Breast epithelium (tissue), 4 donors: ENCODE measurements around the gene IDS. TPM values are rescaled to one million over a fixed set of nuclear protein-coding genes. Genes with fewer than 3 reads are reported as not detected.

Experiments used
- DNase-seq, 2 donors: peaks; one replicate each; pipeline ENCODE4 v3.0.0-alpha.2; 2019; ENCODE audit warnings: low spot score in 2 of 2
- H3K27ac ChIP-seq, 2 donors: fragments of 200-600 bp; sonication (generic) in 1 of 2; one replicate each; pipeline ENCODE4 v1.5.1; 2016 to 2019; ENCODE audit warnings: mild to moderate bottlenecking in 1 of 2
- H3K27me3 ChIP-seq, 2 donors: fragments of 200-600 bp; sonication (generic) in 1 of 2; one replicate each; pipeline versions ENCODE4 v1.5.1 to v1.6.0; 2017 to 2019; ENCODE audit warnings: control low read depth in 1 of 2, mild to moderate bottlenecking in 1 of 2
- H3K36me3 ChIP-seq: fragments of 200-600 bp; one replicate; pipeline ENCODE4 v1.5.1; 2019
- H3K4me1 ChIP-seq, 2 donors: fragments of 200-600 bp; sonication (generic); one replicate each; pipeline ENCODE4 v1.5.1; 2016 to 2019; ENCODE audit warnings: control low read depth in 1 of 2
- H3K4me3 ChIP-seq, 3 donors: fragments of 200-600 bp; sonication (generic); 1 replicate in 2 of 3; 2 replicates in 1 of 3; pipeline ENCODE4 v1.5.1; 2016 to 2019; ENCODE audit warnings: mild to moderate bottlenecking in 3 of 3, moderate library complexity in 2 of 3
- H3K9me3 ChIP-seq, 2 donors: fragments of 200-600 bp; sonication (generic) in 1 of 2; one replicate each; pipeline ENCODE4 v1.5.1; 2016 to 2019; ENCODE audit warnings: control low read depth in 1 of 2
- POLR2A ChIP-seq: fragments of 450-650 bp; IDR thresholded peaks from one replicate; pipeline ENCODE4 v1.6.1; 2016; ENCODE audit warnings: antibody characterized with exemption, mild to moderate bottlenecking, moderate library complexity
- POLR2AphosphoS5 ChIP-seq, 3 donors: sonication (generic); formaldehyde crosslinking; IDR thresholded peaks; one replicate each; pipeline ENCODE4 v1.6.1; 2017; ENCODE audit warnings: antibody characterized with exemption in 3 of 3
- intact Hi-C: fragments of 100-400 bp; cut with DNase I; formaldehyde crosslinking; loops from one replicate; pipeline ENCODE4 v1.15.1; 2023; ENCODE audit warnings: low total_unique reads
- total RNA-seq, 3 donors: library from RNA; depleted of rRNA; stranded (reverse); fragments of >200 nt; gene quantifications; one replicate each; pipeline ENCODE4 v1.1.0, GENCODE V29; 2016
- TF ChIP-seq, protein P1 (sequence below), 3 donors: fragments of 450-650 bp; IDR thresholded peaks; one replicate each; pipeline ENCODE4 v1.5.1; 2016 to 2017; ENCODE audit warnings: antibody characterized with exemption in 3 of 3, mild to moderate bottlenecking in 3 of 3, moderate library complexity in 3 of 3

IDS gene
- total RNA-seq, 3 donors from 2014 or later: 61.0 to 72.0 (median 61.8) TPM

DNA sequence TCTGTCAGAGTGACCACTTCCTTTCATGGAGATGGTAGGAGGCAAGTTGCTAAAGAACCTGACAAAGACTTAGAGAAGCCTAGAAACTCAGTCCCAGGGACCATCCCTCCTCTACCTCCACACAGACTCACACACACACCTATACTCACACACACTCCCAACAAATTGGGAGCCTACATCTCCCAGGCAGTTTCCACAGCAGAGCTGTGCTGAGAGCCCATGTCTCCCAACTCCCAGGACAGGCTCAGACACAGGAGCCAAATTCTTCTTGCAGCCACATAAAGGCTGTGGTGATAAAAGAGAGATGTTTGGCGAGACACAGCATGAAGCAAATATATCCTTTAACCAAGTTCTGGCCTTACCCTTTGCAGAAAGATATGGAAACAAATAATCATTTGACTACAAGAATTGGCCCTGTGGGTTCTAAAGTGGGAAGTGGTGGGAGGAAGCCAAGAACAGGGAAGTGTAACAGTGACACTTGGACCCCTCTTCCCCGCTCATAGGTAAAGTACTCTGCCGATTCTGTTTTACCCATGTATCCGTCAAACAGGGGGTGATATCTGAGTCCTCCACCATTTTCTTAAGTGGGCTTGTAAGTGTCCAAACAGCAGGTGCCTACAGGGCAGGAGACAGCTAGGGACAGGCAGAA lies 11.0 kb upstream of the IDS start:
- no peaks in the 10 kb centered on the region for H3K36me3 ChIP-seq
- no peak for DNase-seq
- H3K27me3 ChIP-seq: peaks cover 0 to 13% of the 10 kb centered on the region in 2 donors
- no peaks in the 10 kb centered on the region for H3K4me1 ChIP-seq
- H3K4me3 ChIP-seq: no peak overlapping the region
- H3K27ac ChIP-seq: no peak overlapping the region
- no peaks in the 10 kb centered on the region for H3K9me3 ChIP-seq
- TF ChIP-seq, protein P1, sequence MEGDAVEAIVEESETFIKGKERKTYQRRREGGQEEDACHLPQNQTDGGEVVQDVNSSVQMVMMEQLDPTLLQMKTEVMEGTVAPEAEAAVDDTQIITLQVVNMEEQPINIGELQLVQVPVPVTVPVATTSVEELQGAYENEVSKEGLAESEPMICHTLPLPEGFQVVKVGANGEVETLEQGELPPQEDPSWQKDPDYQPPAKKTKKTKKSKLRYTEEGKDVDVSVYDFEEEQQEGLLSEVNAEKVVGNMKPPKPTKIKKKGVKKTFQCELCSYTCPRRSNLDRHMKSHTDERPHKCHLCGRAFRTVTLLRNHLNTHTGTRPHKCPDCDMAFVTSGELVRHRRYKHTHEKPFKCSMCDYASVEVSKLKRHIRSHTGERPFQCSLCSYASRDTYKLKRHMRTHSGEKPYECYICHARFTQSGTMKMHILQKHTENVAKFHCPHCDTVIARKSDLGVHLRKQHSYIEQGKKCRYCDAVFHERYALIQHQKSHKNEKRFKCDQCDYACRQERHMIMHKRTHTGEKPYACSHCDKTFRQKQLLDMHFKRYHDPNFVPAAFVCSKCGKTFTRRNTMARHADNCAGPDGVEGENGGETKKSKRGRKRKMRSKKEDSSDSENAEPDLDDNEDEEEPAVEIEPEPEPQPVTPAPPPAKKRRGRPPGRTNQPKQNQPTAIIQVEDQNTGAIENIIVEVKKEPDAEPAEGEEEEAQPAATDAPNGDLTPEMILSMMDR (IDR thresholded peaks at IDR 0.05): no peak
- TF ChIP-seq POLR2A (no peak), POLR2AphosphoS5 (IDR thresholded peaks at IDR 0.05) (no peak)
- intact Hi-C loops: no loop called here

DNA sequence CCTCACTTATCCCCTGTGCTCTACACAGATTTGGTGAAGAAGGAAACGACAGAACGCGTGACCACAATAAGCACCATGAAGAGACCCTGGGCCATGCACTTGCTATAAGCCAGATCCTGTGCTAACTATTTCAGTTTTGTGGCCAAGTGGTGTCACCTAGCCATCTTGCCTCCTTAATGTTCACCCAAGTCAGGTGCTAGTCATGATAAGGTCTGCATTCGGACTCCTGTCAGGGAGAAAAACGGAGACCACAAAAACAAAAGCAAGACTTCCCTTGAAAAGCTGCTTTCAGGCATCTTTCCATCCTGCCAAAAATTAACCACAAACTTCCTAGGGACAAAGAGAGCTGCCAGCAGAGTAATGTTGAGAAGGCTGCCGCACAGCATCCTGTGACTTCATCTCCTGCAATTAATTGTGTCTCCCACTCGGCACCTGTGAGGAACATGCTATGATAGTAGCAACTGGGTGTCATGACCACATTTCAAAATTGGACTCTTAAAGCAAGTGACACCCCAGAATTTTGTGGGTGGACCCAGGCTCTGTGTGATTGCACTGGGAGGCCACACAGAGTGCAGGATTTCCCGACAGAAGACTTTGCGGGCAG lies 8.8 kb upstream of the IDS start:
- intact Hi-C loops: no loop called here
- TF ChIP-seq POLR2A: no peak
- TF ChIP-seq, protein P1 (IDR thresholded peaks at IDR 0.05): no peak
- no peak for TF ChIP-seq POLR2AphosphoS5 (IDR thresholded peaks at IDR 0.05)
- Histone ChIP-seq H3K36me3 (no peaks in the 10 kb centered on the region), H3K9me3 (no peaks in the 10 kb centered on the region), H3K4me1 (no peaks in the 10 kb centered on the region), H3K27me3 (peaks cover 0 to 32% of the 10 kb centered on the region in 2 donors), H3K4me3 (no peak overlapping the region), H3K27ac (no peak overlapping the region)
- DNase-seq: no peak

DNA sequence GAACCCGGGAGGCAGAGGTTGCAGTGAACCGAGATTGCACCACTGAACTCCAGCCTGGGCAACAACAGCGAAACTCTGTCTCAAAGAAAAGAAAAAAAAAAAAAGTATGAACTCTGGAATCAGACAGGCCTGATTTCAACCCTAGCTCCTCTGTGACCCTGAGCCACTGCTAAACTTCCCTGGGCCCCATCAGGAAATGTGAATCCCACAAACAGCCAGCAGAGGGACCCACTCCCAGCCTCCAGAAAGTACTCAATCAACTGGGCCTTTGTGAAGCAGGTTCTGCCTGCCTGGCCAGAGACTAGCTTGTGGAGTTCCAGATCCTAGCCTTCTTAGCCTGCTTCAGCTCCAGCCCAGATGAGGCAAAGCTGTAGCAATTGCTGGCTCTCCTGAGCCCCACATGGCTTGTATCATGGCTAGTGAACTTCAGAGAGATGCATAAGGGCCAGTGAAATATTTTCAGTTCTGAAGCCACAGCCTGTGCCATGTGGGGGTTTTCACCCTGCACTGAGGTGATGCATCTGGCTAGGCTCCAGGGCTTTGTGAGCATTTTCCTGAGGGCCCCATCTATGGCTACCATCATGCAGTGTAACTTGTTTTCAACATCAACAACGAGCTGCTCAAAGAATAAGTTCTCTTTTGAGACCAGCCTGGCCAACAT lies 7.2 kb upstream of the IDS start:
- Histone ChIP-seq H3K27ac (no peak overlapping the region), H3K9me3 (no peaks in the 10 kb centered on the region), H3K36me3 (no peaks in the 10 kb centered on the region), H3K27me3 (peaks cover 0 to 44% of the 10 kb centered on the region in 2 donors), H3K4me3 (no peak overlapping the region), H3K4me1 (no peaks in the 10 kb centered on the region)
- intact Hi-C loops: no loop called here
- DNase-seq: peak in 1 of 2 donors; percentile 50
- TF ChIP-seq POLR2A: no peak
- TF ChIP-seq, protein P1 (IDR thresholded peaks at IDR 0.05): peak in 2 of 3 donors; percentile 34 to 37

DNA sequence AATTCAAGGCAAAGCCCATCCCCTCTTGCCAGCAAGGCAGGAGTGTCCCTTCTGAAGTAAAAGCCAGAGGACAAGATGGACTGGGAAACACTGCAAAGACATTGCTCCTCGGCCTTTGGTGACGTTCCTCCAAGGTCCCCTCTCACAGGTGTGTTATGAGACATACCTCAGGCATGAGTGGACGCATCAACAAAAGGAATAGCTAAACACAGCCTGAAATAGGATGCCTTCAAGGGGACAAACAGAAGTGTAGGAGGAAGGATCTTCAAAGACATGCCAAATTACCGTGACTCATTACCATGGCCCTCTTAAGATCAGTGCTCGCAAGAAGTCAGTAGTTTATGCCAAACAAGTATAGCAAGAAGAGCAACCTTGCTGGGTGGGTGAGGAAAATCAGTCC lies 6.0 kb upstream of the IDS start:
- intact Hi-C loops: no loop called here
- DNase-seq: no peak
- Histone ChIP-seq H3K27ac (no peak overlapping the region), H3K9me3 (no peaks in the 10 kb centered on the region), H3K4me1 (no peaks in the 10 kb centered on the region), H3K27me3 (peaks cover 0 to 38% of the 10 kb centered on the region in 2 donors), H3K4me3 (no peak overlapping the region), H3K36me3 (no peaks in the 10 kb centered on the region)
- TF ChIP-seq POLR2AphosphoS5 (IDR thresholded peaks at IDR 0.05) (no peak), POLR2A (no peak)
- TF ChIP-seq, protein P1 (IDR thresholded peaks at IDR 0.05): no peak

DNA sequence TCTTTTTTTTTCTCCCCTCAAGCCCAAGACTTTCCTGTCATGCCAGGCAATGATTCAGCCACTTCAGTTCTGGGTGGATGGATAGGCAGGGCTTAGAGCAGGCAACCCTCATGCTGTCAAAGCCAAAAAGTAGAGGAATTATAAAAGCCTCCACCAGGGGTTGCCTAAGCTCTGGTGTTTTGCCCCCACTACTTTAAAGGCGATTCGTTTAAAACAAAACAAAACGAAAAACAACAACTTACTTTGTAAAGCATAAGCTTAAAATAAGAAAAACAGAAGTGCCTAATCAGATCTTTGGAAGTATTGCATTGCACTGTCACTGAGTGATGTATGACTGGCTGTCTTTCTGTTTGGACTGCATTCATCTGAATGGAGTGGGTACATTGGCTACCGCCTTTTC lies 5.3 kb upstream of the IDS start:
- Histone ChIP-seq H3K9me3 (no peaks in the 10 kb centered on the region), H3K36me3 (no peaks in the 10 kb centered on the region), H3K27me3 (peaks cover 0 to 34% of the 10 kb centered on the region in 2 donors), H3K4me3 (no peak overlapping the region), H3K27ac (no peak overlapping the region), H3K4me1 (no peaks in the 10 kb centered on the region)
- TF ChIP-seq POLR2A (no peak), POLR2AphosphoS5 (IDR thresholded peaks at IDR 0.05) (no peak)
- TF ChIP-seq, protein P1 (IDR thresholded peaks at IDR 0.05): no peak
- no peak for DNase-seq
- intact Hi-C loops: no loop called here
